B cell (primary cell): Measurements from ENCODE around the gene GPN1. TPM values are rescaled to one million over a fixed set of nuclear protein-coding genes. Genes with fewer than 3 reads are reported as not detected.

Experiments used
- ATAC-seq: fragments of 200-7000 bp; cut with Tn5 transposase; one replicate; pipeline ENCODE4 v1.10.0; 2021; ENCODE audit warnings: low read depth, mild to moderate bottlenecking, moderate number of reproducible peaks, moderate library complexity
- CTCF ChIA-PET: fragments of 350-600 bp; sonication (Branson Sonifier 250); formaldehyde crosslinking; loops from one replicate; lab custom pipeline; 2021; ENCODE audit warnings: antibody characterized with exemption, inconsistent platforms; lab: Charles Lee
- POLR2A ChIA-PET: fragments of 350-600 bp; sonication (Branson Sonifier 250); formaldehyde crosslinking; loops from one replicate; lab custom pipeline; 2021; ENCODE audit warnings: antibody characterized with exemption; lab: Charles Lee
- DNase-seq: peaks from one replicate; pipeline ENCODE4 v3.0.0; 2013
- H2AFZ ChIP-seq: 2 replicates; pipeline ENCODE4 v1.6.1; 2012; ENCODE audit warnings: mild to moderate bottlenecking, low read depth, low read length; ENCODE audit not compliant: insufficient read depth, poor library complexity, severe bottlenecking
- H3K27ac ChIP-seq, 2 donors: 1 replicate in 1 of 2; 2 replicates in 1 of 2; pipeline ENCODE4 v1.5.1; 2012 to 2013; ENCODE audit warnings: low read length in 2 of 2, mild to moderate bottlenecking in 2 of 2, moderate library complexity in 1 of 2
- H3K27me3 ChIP-seq, 4 experiments: fragments of 200-600 bp in 1 of 4; sonication (generic) in 1 of 4; replicated peaks in 1 of 4; 1 replicate in 2 of 4; 2 replicates in 2 of 4; pipeline versions ENCODE4 v1.6.1 to v1.7.0; 2013 to 2016; ENCODE audit warnings: low read length in 3 of 4, mild to moderate bottlenecking in 2 of 4, mixed read lengths in 1 of 4, moderate library complexity in 1 of 4; ENCODE audit not compliant: insufficient read depth in 4 of 4, control insufficient read depth in 3 of 4; ENCODE audit errors: control extremely low read depth in 1 of 4
- H3K36me3 ChIP-seq, 2 experiments: replicated peaks in 1 of 2; 1 replicate in 1 of 2; 2 replicates in 1 of 2; pipeline versions ENCODE4 v1.6.1 to v1.7.1; 2013; ENCODE audit warnings: low read length in 1 of 2; ENCODE audit not compliant: insufficient read depth in 2 of 2, control insufficient read depth in 1 of 2; ENCODE audit errors: control extremely low read depth in 1 of 2, extremely low read depth in 1 of 2
- H3K4me1 ChIP-seq, 2 donors: fragments of 200-600 bp in 1 of 2; sonication (generic) in 1 of 2; 1 replicate in 1 of 2; 2 replicates in 1 of 2; pipeline versions ENCODE4 v1.5.1 to v1.6.1; 2013 to 2017; ENCODE audit warnings: low read length in 2 of 2; ENCODE audit not compliant: control insufficient read depth in 2 of 2, insufficient read depth in 2 of 2
- H3K4me2 ChIP-seq: replicated peaks from 2 replicates; pipeline ENCODE3; 2012; ENCODE audit warnings: mild to moderate bottlenecking, low read depth, low read length; ENCODE audit not compliant: poor library complexity, severe bottlenecking
- H3K4me3 ChIP-seq, 5 experiments: fragments of 200-600 bp in 1 of 5; sonication (generic) in 1 of 5; 1 replicate in 3 of 5; 2 replicates in 2 of 5; pipeline versions ENCODE4 v1.5.1 to v1.7.0; 2011 to 2016; ENCODE audit warnings: low read length in 4 of 5, mild to moderate bottlenecking in 4 of 5, low read depth in 2 of 5, control low read depth in 1 of 5, moderate library complexity in 1 of 5; ENCODE audit not compliant: insufficient read depth in 1 of 5; ENCODE audit errors: control extremely low read depth in 1 of 5, extremely low read depth in 1 of 5
- H3K79me2 ChIP-seq: fragments of 200-600 bp; sonication (generic); one replicate; pipeline ENCODE4 v1.6.0; 2016; ENCODE audit warnings: low read length; ENCODE audit not compliant: control insufficient read depth, insufficient read depth
- H3K9ac ChIP-seq: fragments of 200-600 bp; sonication (generic); 2 replicates; pipeline ENCODE4 v1.6.1; 2017; ENCODE audit warnings: mild to moderate bottlenecking, low read length, moderate library complexity
- H3K9me3 ChIP-seq, 3 donors: one replicate each; pipeline versions ENCODE4 v1.6.1 to v1.7.1; 2013; ENCODE audit warnings: low read length in 2 of 3; ENCODE audit not compliant: control insufficient read depth in 2 of 3, insufficient read depth in 1 of 3; ENCODE audit errors: control extremely low read depth in 1 of 3
- H4K20me1 ChIP-seq: 2 replicates; pipeline ENCODE4 v1.6.0; 2012; ENCODE audit warnings: mild to moderate bottlenecking, low read length; ENCODE audit not compliant: insufficient read depth, control insufficient read depth, poor library complexity, severe bottlenecking
- H3K27ac Mint-ChIP-seq: one replicate; pipeline ENCODE4 v1.8.0; 2021; ENCODE audit warnings: mixed read lengths
- H3K27me3 Mint-ChIP-seq: one replicate; pipeline ENCODE4 v1.8.0; 2021; ENCODE audit warnings: mixed read lengths
- H3K4me1 Mint-ChIP-seq: one replicate; pipeline ENCODE4 v1.8.0; 2021; ENCODE audit warnings: mixed read lengths
- H3K4me3 Mint-ChIP-seq: one replicate; pipeline ENCODE4 v1.8.0; 2021; ENCODE audit warnings: mixed read lengths
- H3K9me3 Mint-ChIP-seq: one replicate; pipeline ENCODE4 v1.8.0; 2022; ENCODE audit warnings: mixed read lengths; ENCODE audit not compliant: insufficient read depth
- CTCF ChIP-seq: fragments of 200-600 bp; IDR thresholded peaks from one replicate; pipeline ENCODE4 v1.8.0; 2022; ENCODE audit warnings: antibody characterized with exemption, mild to moderate bottlenecking
- EZH2 ChIP-seq: IDR thresholded peaks from 2 replicates; pipeline ENCODE4 v1.6.1; 2012; ENCODE audit warnings: borderline replicate concordance, low read depth, mild to moderate bottlenecking, moderate library complexity, low read length; ENCODE audit not compliant: insufficient read depth, poor library complexity, severe bottlenecking
- WGBS: methylation state at CpG from one replicate; pipeline ENCODE4 v1.1.5; 2013; ENCODE audit warnings: missing lambda C conversion rate; ENCODE audit not compliant: insufficient coverage; 5-methylcytosine and 5-hydroxymethylcytosine counted together
- intact Hi-C: fragments of 100-400 bp; cut with micrococcal nuclease; formaldehyde crosslinking; loops from one replicate; pipeline ENCODE4 v1.10.0; 2022
- polyA plus RNA-seq: library from polyadenylated mRNA; depleted of rRNA; stranded (reverse); fragments of >200 nt; gene quantifications from 2 replicates; pipeline ENCODE4 v1.2.3, GENCODE V29; 2012
- total RNA-seq, 2 donors: library from RNA; stranded (reverse); fragments of 120-200 nt in 1 of 2; gene quantifications; 1 replicate in 1 of 2; 2 replicates in 1 of 2; pipeline versions ENCODE4 v1.2.3 to v1.2.4, GENCODE V29; 2013 to 2022

GPN1 gene
- total and polyA plus RNA-seq, 2 donors (not counting 1 experiment from before 2014, with no cell fraction given), result 17.5 to 26.0 TPM

- Histone ChIP-seq H3K79me2 (peaks cover 88% of the 10 kb centered on the region), H3K36me3 (peaks cover 0 to 3% of the 10 kb centered on the region in 2 experiments), H3K9ac (no peak overlapping the region), H3K27me3 (no peaks in the 10 kb centered on the region), H3K4me1 (peaks cover 17 to 28% of the 10 kb centered on the region in 2 donors), H4K20me1 (peaks cover 43% of the 10 kb centered on the region), H3K27ac (no peak overlapping the region), H2AFZ (no peak overlapping the region), H3K4me2 (no peak overlapping the region), H3K9me3 (peaks cover 10 to 26% (median 19%) of the 10 kb centered on the region in 3 donors), H3K4me3 (no peak overlapping the region)
- Mint-ChIP-seq H3K27me3 (no peaks in the 10 kb centered on the region), H3K27ac (no peak overlapping the region), H3K4me1 (peaks cover 41% of the 10 kb centered on the region), H3K9me3 (peaks cover 7% of the 10 kb centered on the region), H3K4me3 (no peak overlapping the region)
- no peak for ATAC-seq
- TF ChIP-seq CTCF (no peak), EZH2 (no peak)
- ChIA-PET POLR2A (no interaction called here), CTCF (no interaction called here)
- DNase-seq, result no peak
- no CpG with 5 or more reads among the region's 2 CpGs for WGBS
- intact Hi-C loops, result loop anchor here (10.0 kb wide), 1 partner anchor 78 kb away; the partner anchor contains the start of genes SLC4A1AP and SUPT7L
Observed at GRCh38 chr2:27587025-27587424, 41.8 kb upstream of the GPN1 start.

DNA sequence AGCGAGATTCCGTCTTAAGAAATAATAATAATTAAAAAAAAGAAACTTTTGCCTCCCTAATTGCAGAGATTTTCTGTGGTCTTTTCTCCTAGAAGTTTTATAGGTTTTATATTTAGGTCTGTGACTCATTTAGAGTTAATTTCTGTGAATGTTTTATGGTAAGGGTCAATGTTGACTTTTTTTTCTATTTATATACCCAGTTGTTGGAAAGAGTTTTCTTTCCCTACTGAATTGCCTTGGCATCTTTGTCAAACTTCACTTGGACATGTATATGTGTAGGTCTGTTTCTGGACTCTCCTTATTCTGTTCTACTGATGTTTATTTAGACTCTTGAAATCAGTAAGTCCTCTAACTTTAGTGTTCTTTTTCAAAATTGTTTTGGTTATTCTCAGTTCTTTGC is 40.5 kb upstream of the GPN1 start:
- Mint-ChIP-seq H3K27ac (no peak overlapping the region), H3K4me1 (peaks cover 34% of the 10 kb centered on the region), H3K4me3 (no peak overlapping the region), H3K27me3 (no peaks in the 10 kb centered on the region), H3K9me3 (peaks cover 7% of the 10 kb centered on the region)
- Histone ChIP-seq H3K27ac (no peak overlapping the region), H3K79me2 (peaks cover 100% of the 10 kb centered on the region), H2AFZ (no peak overlapping the region), H3K4me3 (no peak overlapping the region), H3K9ac (no peak overlapping the region), H3K4me2 (no peak overlapping the region), H3K9me3 (peaks cover 10 to 28% (median 21%) of the 10 kb centered on the region in 3 donors), H3K36me3 (peaks cover 2 to 3% of the 10 kb centered on the region in 2 experiments), H4K20me1 (peaks cover 55% of the 10 kb centered on the region), H3K27me3 (no peaks in the 10 kb centered on the region), H3K4me1 (peaks cover 16 to 17% of the 10 kb centered on the region in 2 donors)
- DNase-seq (no peak), ATAC-seq (no peak)
- TF ChIP-seq CTCF, result no peak
- TF ChIP-seq EZH2, result no peak
- ChIA-PET CTCF (no interaction called here), POLR2A (no interaction called here)
- WGBS, result no CpG with 5 or more reads among the region's 2 CpGs
- intact Hi-C loops, result loop anchor here (10.0 kb wide), 1 partner anchor 76 kb away; the partner anchor contains the start of genes SLC4A1AP and SUPT7L
